GM12878 (cell line): ENCODE results near the gene SLC47A2. TPM values are rescaled to one million over a fixed set of nuclear protein-coding genes. Genes with fewer than 3 reads are reported as not detected.

ENCODE experiments used
- BACH1 ChIP-seq: fragments of 450-650 bp; IDR thresholded peaks from 2 replicates; pipeline ENCODE4 v1.6.1; 2017; ENCODE audit warnings: mild to moderate bottlenecking, borderline replicate concordance
- CBFB ChIP-seq: IDR thresholded peaks from 2 replicates; pipeline ENCODE4 v1.6.1; 2016; ENCODE audit warnings: antibody characterized with exemption, low read depth
- CREM ChIP-seq: IDR thresholded peaks from 2 replicates; pipeline ENCODE4 v1.6.1; 2014; ENCODE audit warnings: antibody characterized with exemption, low read depth
- DPF2 ChIP-seq: fragments of 450-650 bp; IDR thresholded peaks from 2 replicates; pipeline ENCODE4 v1.6.1; 2017; ENCODE audit warnings: mild to moderate bottlenecking
- ETV6 ChIP-seq, 2 experiments: fragments of 450-650 bp in 1 of 2; IDR thresholded peaks in 1 of 2; conservative IDR thresholded peaks in 1 of 2; 2 replicates each; pipeline ENCODE4 v1.6.1; 2014; ENCODE audit warnings: antibody characterized with exemption in 1 of 2, borderline replicate concordance in 1 of 2, low read depth in 1 of 2, mild to moderate bottlenecking in 1 of 2, moderate library complexity in 1 of 2
- MLLT1 ChIP-seq: fragments of 450-650 bp; IDR thresholded peaks from 2 replicates; pipeline ENCODE4 v1.6.1; 2016; ENCODE audit warnings: mild to moderate bottlenecking
- MTA2 ChIP-seq: fragments of 450-650 bp; IDR thresholded peaks from 2 replicates; pipeline ENCODE4 v1.6.1; 2016; ENCODE audit warnings: low read depth, mild to moderate bottlenecking, moderate library complexity
- NBN ChIP-seq: fragments of 450-650 bp; IDR thresholded peaks from 2 replicates; pipeline ENCODE4 v1.6.1; 2016
- NFXL1 ChIP-seq: fragments of 450-650 bp; IDR thresholded peaks from 2 replicates; pipeline ENCODE4 v1.6.1; 2017; ENCODE audit warnings: antibody characterized with exemption, mild to moderate bottlenecking, borderline replicate concordance
- NFYA ChIP-seq: IDR thresholded peaks from 2 replicates; pipeline ENCODE4 v1.6.1; 2011; ENCODE audit warnings: low read depth, mild to moderate bottlenecking, low read length, improper control_type of control experiment, borderline replicate concordance
- NR2F1 ChIP-seq: fragments of 450-650 bp; conservative IDR thresholded peaks from 2 replicates; pipeline ENCODE4 v1.6.1; 2017; ENCODE audit warnings: mild to moderate bottlenecking
- PAX5 ChIP-seq: IDR thresholded peaks from 2 replicates; pipeline ENCODE4 v1.6.1; 2011; ENCODE audit warnings: low read depth, low read length, borderline replicate concordance
- POLR2A ChIP-seq: IDR thresholded peaks from 2 replicates; pipeline ENCODE4 v1.6.1; 2011; ENCODE audit warnings: low read depth, mild to moderate bottlenecking, low read length
- POLR2AphosphoS5 ChIP-seq: IDR thresholded peaks from 2 replicates; pipeline ENCODE4 v1.6.1; 2011; ENCODE audit warnings: mild to moderate bottlenecking, low read length, inconsistent platforms
- SIX5 ChIP-seq: IDR thresholded peaks from 2 replicates; pipeline ENCODE4 v1.6.1; 2011; ENCODE audit warnings: mild to moderate bottlenecking, low read depth, low read length, moderate library complexity; ENCODE audit not compliant: severe bottlenecking
- SMAD5 ChIP-seq: IDR thresholded peaks from 2 replicates; pipeline ENCODE4 v1.6.1; 2016; ENCODE audit warnings: antibody characterized with exemption, low read depth
- TCF3 ChIP-seq: IDR thresholded peaks from 2 replicates; pipeline ENCODE4 v1.6.1; 2012; ENCODE audit warnings: low read depth, mild to moderate bottlenecking, low read length, borderline replicate concordance; ENCODE audit not compliant: insufficient read depth
- polyA plus RNA-seq, 11 experiments: library from polyadenylated mRNA; depleted of rRNA in 4 of 11; unstranded in 6 of 11; stranded (reverse) in 5 of 11; fragments of >200 nt; fragmentation: Nextera tagmentation in 4 of 11; fragmentation: Illumina TruSeq in 1 of 11; extraction: Ambion mirVana in 4 of 11; extraction: Trizol in 1 of 11; gene quantifications; 1 replicate in 1 of 11; 2 replicates in 10 of 11; pipeline versions ENCODE4 v1.2.1 to v1.2.3, GENCODE V29; 2011 to 2016; ENCODE audit warnings: inconsistent platforms in 2 of 11, missing spikeins in 2 of 11, low read depth in 1 of 11
- total RNA-seq, 4 experiments: library from RNA; depleted of rRNA in 3 of 4; stranded (reverse); fragments of >200 nt in 3 of 4; fragmentation: Illumina TruSeq in 1 of 4; extraction: Trizol in 1 of 4; gene quantifications; 2 replicates each; pipeline versions ENCODE4 v1.2.1 to v1.2.3, GENCODE V29; 2013 to 2021
- TF ChIP-seq, protein P1 (sequence below): fragments of 450-650 bp; conservative IDR thresholded peaks from 2 replicates; pipeline ENCODE4 v1.6.1; 2017; ENCODE audit warnings: mild to moderate bottlenecking, moderate library complexity
- TF ChIP-seq, protein P2 (sequence below): fragments of 450-650 bp; formaldehyde crosslinking; IDR thresholded peaks from 2 replicates; pipeline ENCODE4 v1.5.0; 2022; ENCODE audit warnings: mild to moderate bottlenecking, missing genetic modification characterization
- TF ChIP-seq, protein P3 (sequence below): fragments of 150-350 bp; IDR thresholded peaks from 2 replicates; pipeline ENCODE4 v1.6.1; 2016; ENCODE audit warnings: low read depth, low read length

The SLC47A2 gene
- total and polyA plus RNA-seq, 10 of the 15 experiments (the other 5 are each of a cell fraction or from before 2014, with no cell fraction given), result not detected

GRCh38 chr17:19648475-19649273, 67.7 kb downstream of the SLC47A2 start, which contains the start of gene ALDH3A2 (continued):
- TF ChIP-seq MLLT1 (peak; percentile 61; the same call in 1 of the 2 replicates), ETV6 (conservative IDR thresholded peaks at IDR 0.05 in 1 of 2, IDR thresholded peaks at IDR 0.05 in 1 of 2; ENCODE audit: borderline replicate concordance in 1 of 2, low read depth in 1 of 2) (no peak), DPF2 (peak; percentile 74; the same call in 1 of the 2 replicates), NFYA (no peak), SIX5 (no peak), CREM (0 out of 2 replicates have a peak, but pooled peaks have one; percentile 9), MTA2 (no peak), TCF3 (peak; percentile 36; the same call in 1 of the 2 replicates), POLR2AphosphoS5 (peak; percentile 74), POLR2A (peak; percentile 95), SMAD5 (peak; percentile 76; the same call in 1 of the 2 replicates), NFXL1 (no peak), CBFB (peak; percentile 33; the same call in 1 of the 2 replicates), BACH1 (peak; percentile 45; the same call in 1 of the 2 replicates), PAX5 (peak; percentile 82; the same call in 1 of the 2 replicates), NBN (no peak), NR2F1 (peak; percentile 96)
- TF ChIP-seq, protein P1, sequence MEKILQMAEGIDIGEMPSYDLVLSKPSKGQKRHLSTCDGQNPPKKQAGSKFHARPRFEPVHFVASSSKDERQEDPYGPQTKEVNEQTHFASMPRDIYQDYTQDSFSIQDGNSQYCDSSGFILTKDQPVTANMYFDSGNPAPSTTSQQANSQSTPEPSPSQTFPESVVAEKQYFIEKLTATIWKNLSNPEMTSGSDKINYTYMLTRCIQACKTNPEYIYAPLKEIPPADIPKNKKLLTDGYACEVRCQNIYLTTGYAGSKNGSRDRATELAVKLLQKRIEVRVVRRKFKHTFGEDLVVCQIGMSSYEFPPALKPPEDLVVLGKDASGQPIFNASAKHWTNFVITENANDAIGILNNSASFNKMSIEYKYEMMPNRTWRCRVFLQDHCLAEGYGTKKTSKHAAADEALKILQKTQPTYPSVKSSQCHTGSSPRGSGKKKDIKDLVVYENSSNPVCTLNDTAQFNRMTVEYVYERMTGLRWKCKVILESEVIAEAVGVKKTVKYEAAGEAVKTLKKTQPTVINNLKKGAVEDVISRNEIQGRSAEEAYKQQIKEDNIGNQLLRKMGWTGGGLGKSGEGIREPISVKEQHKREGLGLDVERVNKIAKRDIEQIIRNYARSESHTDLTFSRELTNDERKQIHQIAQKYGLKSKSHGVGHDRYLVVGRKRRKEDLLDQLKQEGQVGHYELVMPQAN, result peak; percentile 48; the same call in 1 of the 2 replicates
- TF ChIP-seq, protein P2, sequence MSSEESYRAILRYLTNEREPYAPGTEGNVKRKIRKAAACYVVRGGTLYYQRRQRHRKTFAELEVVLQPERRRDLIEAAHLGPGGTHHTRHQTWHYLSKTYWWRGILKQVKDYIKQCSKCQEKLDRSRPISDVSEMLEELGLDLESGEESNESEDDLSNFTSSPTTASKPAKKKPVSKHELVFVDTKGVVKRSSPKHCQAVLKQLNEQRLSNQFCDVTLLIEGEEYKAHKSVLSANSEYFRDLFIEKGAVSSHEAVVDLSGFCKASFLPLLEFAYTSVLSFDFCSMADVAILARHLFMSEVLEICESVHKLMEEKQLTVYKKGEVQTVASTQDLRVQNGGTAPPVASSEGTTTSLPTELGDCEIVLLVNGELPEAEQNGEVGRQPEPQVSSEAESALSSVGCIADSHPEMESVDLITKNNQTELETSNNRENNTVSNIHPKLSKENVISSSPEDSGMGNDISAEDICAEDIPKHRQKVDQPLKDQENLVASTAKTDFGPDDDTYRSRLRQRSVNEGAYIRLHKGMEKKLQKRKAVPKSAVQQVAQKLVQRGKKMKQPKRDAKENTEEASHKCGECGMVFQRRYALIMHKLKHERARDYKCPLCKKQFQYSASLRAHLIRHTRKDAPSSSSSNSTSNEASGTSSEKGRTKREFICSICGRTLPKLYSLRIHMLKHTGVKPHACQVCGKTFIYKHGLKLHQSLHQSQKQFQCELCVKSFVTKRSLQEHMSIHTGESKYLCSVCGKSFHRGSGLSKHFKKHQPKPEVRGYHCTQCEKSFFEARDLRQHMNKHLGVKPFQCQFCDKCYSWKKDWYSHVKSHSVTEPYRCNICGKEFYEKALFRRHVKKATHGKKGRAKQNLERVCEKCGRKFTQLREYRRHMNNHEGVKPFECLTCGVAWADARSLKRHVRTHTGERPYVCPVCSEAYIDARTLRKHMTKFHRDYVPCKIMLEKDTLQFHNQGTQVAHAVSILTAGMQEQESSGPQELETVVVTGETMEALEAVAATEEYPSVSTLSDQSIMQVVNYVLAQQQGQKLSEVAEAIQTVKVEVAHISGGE (CRISPR knock-in tag), result peak; percentile 27; the same call in 1 of the 2 replicates
- TF ChIP-seq, protein P3, sequence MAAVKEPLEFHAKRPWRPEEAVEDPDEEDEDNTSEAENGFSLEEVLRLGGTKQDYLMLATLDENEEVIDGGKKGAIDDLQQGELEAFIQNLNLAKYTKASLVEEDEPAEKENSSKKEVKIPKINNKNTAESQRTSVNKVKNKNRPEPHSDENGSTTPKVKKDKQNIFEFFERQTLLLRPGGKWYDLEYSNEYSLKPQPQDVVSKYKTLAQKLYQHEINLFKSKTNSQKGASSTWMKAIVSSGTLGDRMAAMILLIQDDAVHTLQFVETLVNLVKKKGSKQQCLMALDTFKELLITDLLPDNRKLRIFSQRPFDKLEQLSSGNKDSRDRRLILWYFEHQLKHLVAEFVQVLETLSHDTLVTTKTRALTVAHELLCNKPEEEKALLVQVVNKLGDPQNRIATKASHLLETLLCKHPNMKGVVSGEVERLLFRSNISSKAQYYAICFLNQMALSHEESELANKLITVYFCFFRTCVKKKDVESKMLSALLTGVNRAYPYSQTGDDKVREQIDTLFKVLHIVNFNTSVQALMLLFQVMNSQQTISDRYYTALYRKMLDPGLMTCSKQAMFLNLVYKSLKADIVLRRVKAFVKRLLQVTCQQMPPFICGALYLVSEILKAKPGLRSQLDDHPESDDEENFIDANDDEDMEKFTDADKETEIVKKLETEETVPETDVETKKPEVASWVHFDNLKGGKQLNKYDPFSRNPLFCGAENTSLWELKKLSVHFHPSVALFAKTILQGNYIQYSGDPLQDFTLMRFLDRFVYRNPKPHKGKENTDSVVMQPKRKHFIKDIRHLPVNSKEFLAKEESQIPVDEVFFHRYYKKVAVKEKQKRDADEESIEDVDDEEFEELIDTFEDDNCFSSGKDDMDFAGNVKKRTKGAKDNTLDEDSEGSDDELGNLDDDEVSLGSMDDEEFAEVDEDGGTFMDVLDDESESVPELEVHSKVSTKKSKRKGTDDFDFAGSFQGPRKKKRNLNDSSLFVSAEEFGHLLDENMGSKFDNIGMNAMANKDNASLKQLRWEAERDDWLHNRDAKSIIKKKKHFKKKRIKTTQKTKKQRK, result no peak
